ENCODE data around the gene MLXIP.

MLXIP gene

DNA sequence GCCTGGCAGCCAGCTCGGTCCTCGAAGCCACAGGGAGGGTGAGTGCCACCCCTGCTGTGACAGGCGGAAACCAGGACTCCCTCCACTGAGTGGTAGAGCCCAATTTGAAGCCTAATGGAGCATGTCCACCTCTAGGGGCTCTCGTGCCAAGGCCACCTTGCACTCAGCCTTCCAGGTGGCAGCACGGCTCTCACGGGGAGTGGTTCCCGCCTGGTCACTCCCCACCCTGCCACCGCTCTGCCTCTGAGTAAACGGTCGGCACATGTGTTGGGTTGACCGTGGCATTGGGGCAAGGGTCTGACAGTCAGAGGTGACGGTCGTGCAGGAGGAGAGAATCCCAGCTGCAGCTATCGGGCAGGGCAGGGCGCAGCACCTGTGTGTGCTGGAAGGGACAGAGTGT is 60.7 kb downstream of the MLXIP start:
- no peak overlapping the region for H3K4me3 ChIP-seq (ENCODE audit: control insufficient read depth, low read depth, low read length)
- TF ChIP-seq, protein P1, sequence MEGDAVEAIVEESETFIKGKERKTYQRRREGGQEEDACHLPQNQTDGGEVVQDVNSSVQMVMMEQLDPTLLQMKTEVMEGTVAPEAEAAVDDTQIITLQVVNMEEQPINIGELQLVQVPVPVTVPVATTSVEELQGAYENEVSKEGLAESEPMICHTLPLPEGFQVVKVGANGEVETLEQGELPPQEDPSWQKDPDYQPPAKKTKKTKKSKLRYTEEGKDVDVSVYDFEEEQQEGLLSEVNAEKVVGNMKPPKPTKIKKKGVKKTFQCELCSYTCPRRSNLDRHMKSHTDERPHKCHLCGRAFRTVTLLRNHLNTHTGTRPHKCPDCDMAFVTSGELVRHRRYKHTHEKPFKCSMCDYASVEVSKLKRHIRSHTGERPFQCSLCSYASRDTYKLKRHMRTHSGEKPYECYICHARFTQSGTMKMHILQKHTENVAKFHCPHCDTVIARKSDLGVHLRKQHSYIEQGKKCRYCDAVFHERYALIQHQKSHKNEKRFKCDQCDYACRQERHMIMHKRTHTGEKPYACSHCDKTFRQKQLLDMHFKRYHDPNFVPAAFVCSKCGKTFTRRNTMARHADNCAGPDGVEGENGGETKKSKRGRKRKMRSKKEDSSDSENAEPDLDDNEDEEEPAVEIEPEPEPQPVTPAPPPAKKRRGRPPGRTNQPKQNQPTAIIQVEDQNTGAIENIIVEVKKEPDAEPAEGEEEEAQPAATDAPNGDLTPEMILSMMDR (conservative IDR thresholded peaks at IDR 0.05; ENCODE audit: control insufficient read depth, insufficient read depth, low read depth, low read length) = no peak
- DNase-seq (ENCODE audit: low read depth) = no peak

DNA sequence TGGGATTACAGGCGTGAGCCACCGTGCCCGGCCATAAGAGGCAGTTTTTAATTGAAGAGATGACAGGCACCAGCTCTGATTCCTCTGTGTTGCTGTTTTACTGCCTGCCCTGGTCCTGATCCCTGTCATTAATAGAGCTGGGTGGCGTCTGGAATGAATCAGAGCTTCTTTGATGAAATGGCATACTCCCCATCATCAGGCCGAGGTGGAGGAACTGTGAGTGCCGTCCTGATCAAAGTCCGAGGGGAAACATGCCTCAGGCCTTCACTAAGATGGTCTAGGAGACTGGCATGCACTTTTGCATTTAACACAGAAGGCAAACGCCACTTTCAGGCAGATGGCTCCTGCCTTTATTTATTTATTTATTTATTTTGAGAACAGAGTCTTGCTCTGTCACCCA is 61.4 kb downstream of the MLXIP start:
- no peak overlapping the region for H3K4me3 ChIP-seq (ENCODE audit: control insufficient read depth, low read depth, low read length)
- no peak for DNase-seq (ENCODE audit: low read depth)
- TF ChIP-seq, protein P1 (conservative IDR thresholded peaks at IDR 0.05; ENCODE audit: control insufficient read depth, insufficient read depth, low read depth, low read length) = no peak

- no peak overlapping the region for H3K4me3 ChIP-seq (ENCODE audit: control insufficient read depth, low read depth, low read length)
- TF ChIP-seq, protein P1 (conservative IDR thresholded peaks at IDR 0.05; ENCODE audit: control insufficient read depth, insufficient read depth, low read depth, low read length) = no peak
These were observed 62.1 kb downstream of the MLXIP start for GRCh38 chr12:122140467-122141257.

DNA sequence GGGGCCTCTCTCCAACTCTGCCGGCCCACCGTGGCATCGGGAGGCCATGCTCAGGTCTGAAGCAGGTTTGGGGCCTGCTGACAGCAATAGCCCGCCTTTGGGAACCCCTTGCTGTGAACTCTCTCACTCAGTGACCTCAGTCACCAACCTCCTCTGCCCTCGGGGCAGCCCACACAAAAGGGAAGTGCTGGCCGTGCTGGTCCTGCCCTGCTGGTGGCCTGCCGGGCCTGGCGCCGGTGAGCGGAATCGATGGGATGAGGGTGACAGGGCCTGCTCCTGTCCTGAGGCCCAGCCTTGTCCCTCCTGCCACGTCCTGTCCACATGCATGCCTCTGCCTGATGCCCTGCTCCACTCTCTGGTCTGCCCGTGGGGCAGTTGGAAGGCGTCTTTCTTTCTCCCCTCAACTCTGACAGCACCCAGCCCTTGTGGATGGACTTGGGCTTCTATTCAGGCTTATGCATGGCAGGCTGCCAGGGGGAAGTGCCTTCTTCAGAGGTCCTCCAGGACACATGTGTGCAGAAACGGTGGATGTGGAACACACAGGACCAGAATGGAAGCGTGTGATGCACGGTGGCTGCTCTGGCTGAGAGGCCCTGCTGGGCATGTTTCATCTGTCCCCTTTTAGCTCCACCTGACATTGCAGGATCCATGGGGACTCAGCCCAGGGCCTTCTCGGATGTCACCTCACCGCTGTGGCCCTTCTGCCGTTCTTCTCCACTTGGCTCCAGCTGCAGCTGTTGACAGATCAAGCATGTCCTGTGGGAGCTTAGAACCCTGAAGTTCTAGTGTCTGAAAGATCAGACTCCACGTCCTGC is 63.6 kb downstream of the MLXIP start:
- TF ChIP-seq, protein P1 (conservative IDR thresholded peaks at IDR 0.05; ENCODE audit: control insufficient read depth, insufficient read depth, low read depth, low read length) = no peak
- no peak overlapping the region for H3K4me3 ChIP-seq (ENCODE audit: control insufficient read depth, low read depth, low read length)
- no peak for DNase-seq (ENCODE audit: low read depth)

More at GRCh38 chr12:122140467-122141257, 62.1 kb downstream of the MLXIP start:
- no peak for DNase-seq (ENCODE audit: low read depth)

GRCh38 chr12:122142857-122143256 is 64.3 kb downstream of the MLXIP start:
- DNase-seq (ENCODE audit: low read depth) = no peak
- no peak overlapping the region for H3K4me3 ChIP-seq (ENCODE audit: control insufficient read depth, low read depth, low read length)
- TF ChIP-seq, protein P1 (conservative IDR thresholded peaks at IDR 0.05; ENCODE audit: control insufficient read depth, insufficient read depth, low read depth, low read length) = no peak

DNA sequence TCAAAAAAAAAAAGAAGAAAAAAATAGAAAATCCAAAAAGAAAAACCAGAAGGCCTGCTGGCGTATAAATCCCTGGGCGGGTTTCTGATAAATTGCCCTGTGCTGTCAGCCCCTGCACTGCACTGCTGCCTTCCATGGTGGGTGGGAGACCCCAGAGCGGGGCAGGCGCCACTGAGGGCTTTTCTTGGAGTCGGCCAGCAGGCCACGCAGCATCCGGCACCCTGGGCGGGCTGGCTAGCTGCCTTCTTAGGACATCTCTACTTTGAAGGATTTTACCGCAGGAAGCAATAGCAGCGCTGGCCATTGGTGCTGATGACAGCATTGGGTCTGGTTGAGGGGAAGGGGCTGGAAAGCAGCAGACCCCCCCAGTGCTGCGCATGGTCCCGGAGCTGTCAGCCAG is 66.3 kb downstream of the MLXIP start:
- H3K4me3 ChIP-seq (ENCODE audit: control insufficient read depth, low read depth, low read length) = no peak overlapping the region
- no peak for DNase-seq (ENCODE audit: low read depth)
- TF ChIP-seq, protein P1 (conservative IDR thresholded peaks at IDR 0.05; ENCODE audit: control insufficient read depth, insufficient read depth, low read depth, low read length) = no peak

All from fibroblast of mammary gland (primary cell).